Stimulated activated CD4-positive, alpha-beta T cell treated with anti-CD3 and anti-CD28 coated beads, Interleukin-1b, Interleukin-23, amount 100 ng/mL, for 4 hours (primary cell): ENCODE results near the gene TIMM17A.
"Not testable (repeated sequence)": the region's sequence is repeated elsewhere in the genome, so short reads cannot be mapped to it uniquely, and the experiment has no call there.

Experiments used
- DNase-seq, 2 donors: peaks; one replicate each; pipeline ENCODE4 v3.0.0-alpha.2; 2020; ENCODE audit warnings: low read depth in 2 of 2

The TIMM17A gene

GRCh38 chr1:201940316-201940715 lies 15.0 kb upstream of the TIMM17A start:
- not testable (repeated sequence) for DNase-seq

DNA sequence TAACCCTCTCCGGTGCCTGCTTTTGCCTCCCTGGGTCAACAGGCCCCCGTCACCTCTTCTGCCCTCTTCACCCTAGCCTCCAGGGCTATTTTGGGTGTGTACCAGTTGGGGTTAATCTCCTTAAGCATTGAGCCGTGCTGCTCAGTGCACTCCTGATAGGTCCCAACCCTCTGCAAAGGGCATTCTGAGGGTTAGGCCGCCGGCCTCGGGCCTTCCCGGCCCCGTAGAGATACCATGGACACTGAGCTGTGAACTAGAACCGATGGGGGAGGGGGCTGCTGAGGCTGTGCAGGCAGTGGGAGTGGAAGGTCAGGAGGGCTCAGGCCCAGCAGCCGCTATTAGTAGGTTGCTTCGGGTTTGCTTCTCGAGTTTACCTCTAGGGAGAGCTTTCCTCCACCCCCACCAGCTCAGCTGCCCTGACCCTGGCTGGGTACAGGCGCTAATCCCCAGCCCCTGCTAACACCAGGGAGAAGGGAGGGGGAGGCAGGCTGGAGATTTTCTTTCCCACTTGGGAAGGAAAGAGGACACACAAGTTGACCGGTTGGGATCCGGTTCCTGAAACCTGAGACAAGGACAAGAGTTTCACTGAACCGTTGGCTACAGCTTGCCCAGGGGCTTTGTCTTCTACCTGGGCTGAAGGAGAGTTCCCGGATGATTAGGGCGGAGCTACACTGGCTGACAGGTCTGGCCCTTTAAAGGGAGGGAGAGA lies 13.7 kb upstream of the TIMM17A start:
- DNase-seq, result no peak

DNA sequence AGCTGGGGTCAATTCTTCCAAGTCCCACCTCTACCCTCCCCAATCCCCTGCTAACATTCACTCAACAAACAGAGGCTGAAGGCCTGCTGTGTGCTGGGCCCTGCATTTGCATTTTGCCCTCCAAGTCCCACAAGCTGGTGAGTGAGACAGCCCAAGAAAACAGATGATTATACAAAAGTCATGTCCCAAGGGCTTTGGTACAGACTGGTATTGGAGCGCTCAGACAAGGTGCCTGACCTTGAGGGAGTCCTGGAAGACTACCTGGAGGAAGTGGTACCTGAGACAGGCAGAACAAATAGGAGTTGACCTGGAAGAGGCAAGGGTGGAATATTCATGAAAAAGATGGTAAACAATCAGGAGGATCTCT lies 13.2 kb upstream of the TIMM17A start:
- no peak for DNase-seq

- DNase-seq, result no peak
Observed at GRCh38 chr1:201944002-201944401, 11.3 kb upstream of the TIMM17A start.

DNA sequence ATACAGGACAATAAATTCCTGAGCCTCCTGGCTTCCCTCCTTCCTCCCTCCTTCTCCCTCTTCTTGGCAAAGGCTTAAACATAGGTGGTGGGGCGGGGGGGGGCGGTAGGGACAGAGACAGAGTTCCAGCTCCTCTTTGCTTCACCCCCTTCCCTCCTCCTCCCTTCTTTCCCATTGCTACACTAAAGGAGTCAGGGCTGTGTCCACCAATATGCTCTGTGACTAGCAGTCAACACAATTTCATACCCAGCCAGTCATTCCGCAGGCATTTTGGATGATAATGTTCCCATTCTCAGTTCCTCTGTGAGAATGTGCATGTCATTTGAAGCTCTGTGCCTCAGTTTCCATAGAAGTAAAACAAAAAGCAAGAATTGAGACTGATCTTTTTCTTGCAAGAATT lies 10.7 kb upstream of the TIMM17A start:
- DNase-seq, result no peak

- no peak for DNase-seq
Observed at GRCh38 chr1:201945157-201945556, 10.1 kb upstream of the TIMM17A start.

GRCh38 chr1:201945863-201946223 lies 9.5 kb upstream of the TIMM17A start:
- no peak for DNase-seq

DNA sequence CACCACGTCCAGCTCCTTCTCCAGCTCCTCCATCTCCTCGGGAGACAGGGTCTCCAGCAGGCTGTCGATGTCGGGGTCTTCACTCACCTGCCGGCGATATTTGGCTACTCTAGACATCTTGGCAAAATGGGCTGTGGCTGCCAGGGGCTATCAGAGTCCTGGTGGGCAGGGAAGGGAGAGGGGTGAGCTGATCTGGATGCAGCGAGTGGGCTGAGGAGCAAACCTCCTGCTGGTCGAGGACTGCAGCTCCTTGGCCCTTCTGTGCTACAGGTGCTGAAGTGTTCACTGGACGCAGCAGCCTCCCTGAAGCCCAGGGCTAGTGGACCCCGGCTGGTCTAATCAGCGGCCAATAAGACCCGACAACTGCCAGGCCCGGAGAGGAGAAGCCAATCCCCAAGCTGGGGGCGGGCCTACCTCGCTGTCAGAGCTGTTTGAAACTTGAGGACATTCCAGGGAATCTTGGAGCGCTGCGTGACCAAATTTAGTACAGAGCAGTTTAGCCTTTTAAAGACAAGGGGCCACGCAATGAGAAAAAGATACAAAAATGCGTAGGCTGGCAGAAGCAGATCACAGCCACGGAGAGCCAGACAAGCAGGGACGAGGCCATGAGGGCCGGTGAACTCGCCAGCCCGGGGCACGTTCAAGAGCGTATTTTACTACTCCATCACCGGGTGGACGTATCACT lies 8.9 kb upstream of the TIMM17A start, which contains the start of gene LMOD1:
Gene LMOD1 (minus strand): TSS at position 325 of the 685 bp plus-strand sequence. CDS start 208 bp downstream, at position 117.
- DNase-seq, result no peak

DNA sequence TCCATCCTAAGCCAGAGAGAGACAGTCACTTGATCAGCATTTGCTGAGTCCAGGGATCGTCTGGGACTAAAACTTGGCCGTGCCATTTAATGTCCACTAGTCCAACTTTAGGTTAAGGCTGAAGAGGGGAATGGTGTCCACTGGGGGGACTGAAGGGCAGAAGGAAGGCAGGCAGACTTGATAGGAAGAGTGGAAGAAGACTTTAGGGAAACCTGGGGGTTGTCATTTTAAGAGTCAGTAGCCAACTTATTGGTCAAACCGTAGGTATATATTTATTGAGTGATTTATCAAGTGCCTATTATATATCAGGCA lies 7.7 kb upstream of the TIMM17A start:
- no peak for DNase-seq

DNA sequence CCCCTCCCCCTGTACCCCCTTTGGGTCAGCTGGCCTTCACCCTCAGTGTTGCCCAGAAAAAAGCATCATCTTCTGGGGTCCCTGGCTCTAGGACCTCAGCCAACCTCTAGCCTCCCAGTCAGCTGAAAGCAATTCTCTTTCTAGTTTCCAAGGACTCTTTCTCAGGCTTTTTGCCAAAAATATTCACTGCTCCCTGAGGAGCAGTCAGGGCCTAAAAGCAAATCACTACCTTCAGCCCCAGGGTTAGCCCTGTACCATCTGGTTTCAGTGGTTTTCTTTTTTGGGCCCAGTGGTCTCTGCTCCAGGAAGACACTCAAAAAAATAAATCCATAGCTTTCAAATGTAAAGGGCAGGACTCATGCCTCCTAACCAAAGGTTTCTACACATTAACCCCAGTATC lies 5.8 kb upstream of the TIMM17A start:
- DNase-seq, result no peak

GRCh38 chr1:201954263-201955008 lies 867 bp upstream of the TIMM17A start:
- peak in 1 of 2 donors; percentile 4 for DNase-seq

GRCh38 chr1:201955729-201956143 lies 433 bp downstream of the TIMM17A start:
- no peak for DNase-seq

DNA sequence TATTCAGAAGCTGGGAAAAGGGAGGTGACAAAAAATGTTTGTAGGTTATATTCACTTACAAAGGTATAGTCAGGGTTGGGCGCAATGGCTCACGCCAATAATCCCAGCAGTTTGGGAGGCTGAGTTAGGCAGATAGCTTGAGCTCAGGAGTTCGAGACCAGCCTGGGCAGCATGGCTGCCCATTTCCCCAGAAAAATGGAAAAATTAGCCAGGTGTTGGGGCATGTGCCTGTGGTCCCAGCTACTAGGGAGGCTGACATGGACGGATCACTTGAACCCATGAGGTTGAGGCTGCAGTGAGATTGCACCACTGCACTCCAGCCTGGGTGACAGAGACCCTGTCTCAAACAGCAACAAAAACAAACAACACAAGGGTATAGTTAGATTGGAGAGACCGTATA lies 3.0 kb downstream of the TIMM17A start:
- no peak for DNase-seq

- not testable (repeated sequence) for DNase-seq
Observed at GRCh38 chr1:201962382-201962781, 7.1 kb downstream of the TIMM17A start.

DNA sequence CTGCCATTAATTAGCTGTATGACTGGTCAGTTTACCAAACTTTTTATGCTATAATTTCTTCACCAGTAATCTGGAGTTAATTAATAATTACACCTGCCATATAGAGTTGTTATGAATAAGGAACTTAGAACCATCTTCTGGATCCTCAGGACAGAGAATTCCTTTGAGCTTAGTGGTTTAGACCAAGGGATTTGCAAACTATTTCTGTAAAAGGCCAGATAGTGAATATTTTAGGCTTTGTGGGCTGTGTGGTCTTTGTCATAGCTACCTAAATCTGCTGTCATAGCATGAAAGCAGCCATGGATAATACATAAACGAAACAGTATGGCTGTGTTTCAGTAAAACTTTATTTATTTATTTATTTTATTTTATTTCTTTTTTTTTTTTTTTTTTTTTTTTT lies 9.0 kb downstream of the TIMM17A start:
- no peak for DNase-seq

DNA sequence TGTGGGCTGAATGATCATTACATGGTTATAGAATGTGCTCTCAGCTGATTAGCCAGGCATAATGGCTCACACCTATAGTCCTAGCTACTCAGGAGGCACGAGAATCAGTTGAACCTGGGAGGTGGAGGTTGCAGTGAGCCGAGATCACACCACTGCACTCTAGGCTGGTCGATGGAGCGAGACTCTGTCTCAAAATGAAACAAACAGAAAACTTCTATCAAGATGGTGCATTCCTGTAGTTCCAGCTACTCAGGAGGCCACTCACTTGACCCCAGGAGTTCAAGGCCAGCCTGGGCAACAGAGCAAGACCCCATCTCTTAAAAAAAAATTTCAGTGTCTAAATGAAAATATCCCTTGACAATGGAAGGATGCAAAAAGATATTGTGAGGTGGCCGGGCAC lies 10.9 kb downstream of the TIMM17A start:
- DNase-seq, result no peak

DNA sequence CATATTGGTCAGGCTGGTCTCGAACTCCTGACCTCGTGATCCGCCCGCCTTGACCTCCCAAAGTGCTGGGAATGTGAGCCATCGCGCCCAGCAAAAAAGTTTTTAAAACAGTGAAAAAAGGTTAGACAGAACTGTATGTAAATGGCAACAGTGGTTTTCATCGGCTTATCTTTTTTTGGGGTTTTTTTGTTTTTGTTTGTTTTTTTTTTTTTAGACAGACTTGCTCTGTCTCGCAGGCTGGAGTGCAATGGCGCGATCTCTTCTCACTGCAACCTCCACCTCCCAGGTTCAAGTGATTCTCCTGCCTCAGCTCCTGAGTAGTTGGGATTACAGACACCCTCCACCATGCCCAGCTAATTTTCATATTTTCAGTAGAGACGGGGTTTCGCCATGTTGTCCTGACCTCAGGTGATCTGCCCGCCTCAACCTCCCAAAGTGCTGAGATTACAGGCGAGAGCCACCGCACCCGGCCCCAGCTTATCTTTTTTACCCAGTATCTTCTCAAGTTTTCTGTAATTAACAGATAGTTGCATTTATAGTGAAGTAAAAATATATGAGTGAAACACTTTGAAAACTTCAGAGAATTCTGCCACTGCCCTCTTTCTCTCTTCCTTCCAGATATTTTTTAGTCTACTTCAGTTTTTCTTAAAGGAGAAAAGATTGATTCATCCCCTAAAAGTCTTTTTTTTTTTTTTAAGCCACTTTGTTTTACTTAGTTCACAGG lies 13.1 kb downstream of the TIMM17A start:
- DNase-seq, result no peak

DNA sequence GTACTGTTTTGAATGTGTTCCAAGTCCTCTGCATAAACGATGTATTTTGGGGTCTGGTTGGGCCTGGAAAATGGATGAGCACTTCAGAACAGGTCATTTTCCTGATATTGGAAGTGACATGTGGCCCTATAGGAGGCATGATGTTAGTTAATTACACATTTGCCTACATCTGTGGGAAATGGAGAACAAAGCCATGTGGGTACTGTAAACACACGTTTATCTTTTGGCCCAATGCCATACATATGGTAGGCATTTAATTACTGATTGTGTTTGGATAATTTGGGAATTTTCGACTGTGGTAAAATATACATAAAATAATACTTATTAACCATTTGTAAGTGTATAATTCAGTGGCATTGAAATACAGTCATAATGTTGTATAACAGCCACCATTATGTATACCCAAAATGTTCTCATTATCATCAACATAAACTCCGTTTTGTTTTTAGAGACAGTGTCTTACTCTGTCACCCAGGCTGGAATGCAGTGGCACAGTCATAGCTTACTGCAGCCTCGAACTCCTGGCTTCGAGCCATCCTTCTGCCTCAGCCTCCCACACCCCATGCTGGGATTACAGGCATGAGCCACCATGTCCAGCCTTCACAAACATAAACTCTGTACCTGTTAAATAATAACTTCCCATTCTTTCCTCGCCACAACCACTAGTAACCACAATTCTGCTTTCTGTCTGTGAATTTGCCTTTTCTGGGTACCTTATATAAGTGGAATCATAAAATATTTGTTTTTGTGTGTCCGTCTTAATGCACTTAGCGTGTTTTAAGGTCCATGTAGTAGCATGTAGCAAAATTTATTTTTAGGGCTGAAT lies 15.2 kb downstream of the TIMM17A start:
- no peak for DNase-seq

DNA sequence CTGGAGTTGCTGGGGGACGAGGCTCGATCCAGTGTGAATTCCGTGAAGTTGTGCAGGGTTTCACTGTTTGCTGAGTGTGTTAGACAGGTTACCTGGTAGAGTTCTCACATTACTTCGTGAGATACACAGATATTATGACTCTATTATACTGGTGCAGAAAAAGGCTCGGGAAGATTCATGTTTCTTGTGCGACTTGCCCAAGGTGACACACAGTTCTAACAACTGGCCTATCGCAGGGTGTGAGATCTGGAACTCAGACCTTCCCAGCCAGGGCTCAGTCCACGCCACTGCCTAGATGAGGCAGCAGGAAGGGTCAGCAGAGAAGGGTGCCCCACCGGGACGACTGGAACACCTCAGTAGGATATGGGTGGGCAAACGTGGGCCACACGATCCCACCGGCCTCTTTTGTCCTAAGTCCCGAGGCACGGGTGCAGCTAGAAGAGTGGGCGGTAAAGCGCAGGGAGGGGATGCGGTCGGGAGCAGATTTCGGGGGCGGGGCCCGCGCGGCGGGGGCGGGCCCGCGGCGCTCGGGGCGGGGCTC lies 26.8 kb downstream of the TIMM17A start:
- DNase-seq, result peak; percentile 64 to 71

DNA sequence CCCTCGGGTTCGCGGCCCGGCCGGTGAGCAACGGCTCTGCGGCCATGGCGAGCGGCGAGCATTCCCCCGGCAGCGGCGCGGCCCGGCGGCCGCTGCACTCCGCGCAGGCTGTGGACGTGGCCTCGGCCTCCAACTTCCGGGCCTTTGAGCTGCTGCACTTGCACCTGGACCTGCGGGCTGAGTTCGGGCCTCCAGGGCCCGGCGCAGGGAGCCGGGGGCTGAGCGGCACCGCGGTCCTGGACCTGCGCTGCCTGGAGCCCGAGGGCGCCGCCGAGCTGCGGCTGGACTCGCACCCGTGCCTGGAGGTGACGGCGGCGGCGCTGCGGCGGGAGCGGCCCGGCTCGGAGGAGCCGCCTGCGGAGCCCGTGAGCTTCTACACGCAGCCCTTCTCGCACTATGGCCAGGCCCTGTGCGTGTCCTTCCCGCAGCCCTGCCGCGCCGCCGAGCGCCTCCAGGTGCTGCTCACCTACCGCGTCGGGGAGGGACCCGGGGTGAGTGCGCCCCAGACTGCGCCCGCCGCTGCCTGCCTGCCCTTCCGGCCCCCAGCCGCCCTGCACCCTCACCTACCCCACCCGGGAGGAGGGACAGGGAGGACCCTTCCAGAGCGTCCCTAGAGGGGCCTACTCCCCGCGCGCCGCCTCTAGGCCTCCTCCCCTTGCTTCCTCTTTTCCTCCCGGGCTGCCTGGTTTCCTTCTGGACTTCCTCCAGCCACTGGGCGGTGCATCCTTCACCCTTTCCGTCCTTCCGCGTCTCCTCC lies 27.5 kb downstream of the TIMM17A start, which contains the start of gene RNPEP:
Gene RNPEP (plus strand): TSS at position 26 of the 757 bp plus-strand sequence. CDS start 19 bp downstream, at position 45.
- peak; percentile 22 to 38 for DNase-seq
